OCI-LY3 (cell line): ENCODE data around the gene FRMD6.

Experiments
- CTCF ChIP-seq: fragments of 200-600, 300-600 bp; sonication (generic); IDR thresholded peaks from 2 replicates; pipeline ENCODE4 v1.5.1; 2014; ENCODE audit warnings: antibody characterized with exemption, low read length, low read depth
- EZH2phosphoT487 ChIP-seq: fragments of 200-600 bp; shearing (Covaris generic); IDR thresholded peaks from 2 replicates; pipeline ENCODE4 v1.6.1; 2018; ENCODE audit warnings: antibody characterized with exemption, mixed run types, low read depth

GRCh38 chr14:51644217-51644933 lies 7.3 kb upstream of the FRMD6 start:
- TF ChIP-seq CTCF (no peak), EZH2phosphoT487 (no peak)
